Neural progenitor cell (in vitro differentiated cells): ENCODE results near the gene IPO7. TPM values are rescaled to one million over a fixed set of nuclear protein-coding genes. Genes with fewer than 3 reads are reported as not detected.

ENCODE experiments used
- DNase-seq: peaks from one replicate; pipeline ENCODE4 v3.0.0-alpha.2; 2016; ENCODE audit warnings: low spot score
- H2AFZ ChIP-seq: fragments of 200-600 bp; sonication (generic); replicated peaks from 2 replicates; pipeline ENCODE4 v1.6.1; 2016; ENCODE audit warnings: antibody characterized with exemption
- H3F3A ChIP-seq: fragments of 200-600 bp; sonication (generic); 2 replicates; pipeline ENCODE4 v1.6.1; 2016; ENCODE audit warnings: antibody characterized with exemption, low read depth
- H3K27ac ChIP-seq: fragments of 200-600 bp; sonication (generic); 2 replicates; pipeline ENCODE4 v1.5.1; 2016; ENCODE audit warnings: mild to moderate bottlenecking
- H3K27me3 ChIP-seq: fragments of 200-600 bp; sonication (generic); 2 replicates; pipeline ENCODE4 v1.6.1; 2016; ENCODE audit warnings: mild to moderate bottlenecking, moderate library complexity
- H3K36me3 ChIP-seq: fragments of 200-600 bp; sonication (generic); 2 replicates; pipeline ENCODE4 v1.5.1; 2016
- H3K4me1 ChIP-seq: fragments of 200-600 bp; sonication (generic); 2 replicates; pipeline ENCODE4 v1.6.1; 2016; ENCODE audit warnings: mixed run types
- H3K4me2 ChIP-seq: fragments of 200-600 bp; sonication (generic); 2 replicates; pipeline ENCODE4 v1.6.1; 2016
- H3K4me3 ChIP-seq: fragments of 200-600 bp; sonication (generic); 2 replicates; pipeline ENCODE4 v1.5.1; 2016
- H3K79me2 ChIP-seq: fragments of 200-600 bp; sonication (generic); 2 replicates; pipeline ENCODE4 v1.6.1; 2016; ENCODE audit warnings: low read depth
- H3K9ac ChIP-seq: fragments of 200-600 bp; sonication (generic); 2 replicates; pipeline ENCODE4 v1.6.1; 2016
- H3K9me3 ChIP-seq: fragments of 200-600 bp; sonication (generic); 2 replicates; pipeline ENCODE4 v1.5.1; 2016; ENCODE audit warnings: low read depth
- H4K20me1 ChIP-seq: fragments of 200-600 bp; sonication (generic); 2 replicates; pipeline ENCODE4 v1.6.1; 2016; ENCODE audit warnings: low read depth
- H3K27ac Mint-ChIP-seq: 3 replicates; pipeline ENCODE4 v1.8.0; 2021; ENCODE audit warnings: mixed read lengths
- H3K27me3 Mint-ChIP-seq: 2 replicates; pipeline ENCODE4 v1.8.0; 2022; ENCODE audit warnings: low read depth, mild to moderate bottlenecking, inconsistent platforms, moderate library complexity, mixed read lengths; ENCODE audit not compliant: insufficient read depth
- H3K36me3 Mint-ChIP-seq: 3 replicates; pipeline ENCODE4 v1.8.0; 2021; ENCODE audit warnings: mixed read lengths
- H3K4me1 Mint-ChIP-seq: 3 replicates; pipeline ENCODE4 v1.8.0; 2021; ENCODE audit warnings: mixed read lengths
- H3K4me3 Mint-ChIP-seq: 3 replicates; pipeline ENCODE4 v1.8.0; 2021; ENCODE audit warnings: mild to moderate bottlenecking, moderate library complexity, mixed read lengths
- H3K9me3 Mint-ChIP-seq: 3 replicates; pipeline ENCODE4 v1.8.0; 2020; ENCODE audit warnings: mixed read lengths
- EZH2 ChIP-seq: fragments of 200-600 bp; sonication (generic); IDR thresholded peaks from 2 replicates; pipeline ENCODE4 v1.6.1; 2017; ENCODE audit warnings: antibody characterized with exemption, mild to moderate bottlenecking, moderate library complexity
- EZH2phosphoT487 ChIP-seq: fragments of 200-600 bp; sonication (generic); IDR thresholded peaks from 2 replicates; pipeline ENCODE4 v1.6.1; 2017; ENCODE audit warnings: antibody characterized with exemption
- total RNA-seq: library from RNA; depleted of rRNA; stranded (reverse); fragments of >200 nt; gene quantifications from 2 replicates; pipeline ENCODE4 v1.2.3, GENCODE V29; 2015; ENCODE audit warnings: low replicate concordance
- TF ChIP-seq, protein P1 (sequence below): fragments of 200-600 bp; sonication (generic); IDR thresholded peaks from 2 replicates; pipeline ENCODE4 v1.5.1; 2017; ENCODE audit warnings: antibody characterized with exemption, mild to moderate bottlenecking

The IPO7 gene
- total RNA-seq, 1 donor from 2014 or later, result 231 TPM

DNA sequence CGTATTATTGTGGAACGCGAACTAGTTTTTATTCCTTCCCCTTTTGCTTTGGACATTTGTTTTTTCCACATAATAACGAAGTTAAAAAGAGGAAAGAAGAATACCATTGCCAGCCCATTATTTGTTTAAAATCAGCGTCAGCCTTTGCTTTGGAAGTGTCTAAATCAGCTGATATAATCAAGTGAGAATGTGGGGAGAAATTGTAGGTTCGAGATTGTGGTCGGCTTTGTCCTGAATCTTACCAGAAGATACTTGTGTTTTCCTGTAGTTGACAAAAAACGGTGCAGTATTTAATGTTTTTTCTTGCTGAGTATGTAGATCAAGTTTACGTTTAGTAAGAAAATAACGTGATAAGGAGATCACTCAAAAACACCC lies 77.3 kb downstream of the IPO7 start:
- TF ChIP-seq EZH2phosphoT487, result no peak
- no peak for TF ChIP-seq EZH2
- TF ChIP-seq, protein P1, sequence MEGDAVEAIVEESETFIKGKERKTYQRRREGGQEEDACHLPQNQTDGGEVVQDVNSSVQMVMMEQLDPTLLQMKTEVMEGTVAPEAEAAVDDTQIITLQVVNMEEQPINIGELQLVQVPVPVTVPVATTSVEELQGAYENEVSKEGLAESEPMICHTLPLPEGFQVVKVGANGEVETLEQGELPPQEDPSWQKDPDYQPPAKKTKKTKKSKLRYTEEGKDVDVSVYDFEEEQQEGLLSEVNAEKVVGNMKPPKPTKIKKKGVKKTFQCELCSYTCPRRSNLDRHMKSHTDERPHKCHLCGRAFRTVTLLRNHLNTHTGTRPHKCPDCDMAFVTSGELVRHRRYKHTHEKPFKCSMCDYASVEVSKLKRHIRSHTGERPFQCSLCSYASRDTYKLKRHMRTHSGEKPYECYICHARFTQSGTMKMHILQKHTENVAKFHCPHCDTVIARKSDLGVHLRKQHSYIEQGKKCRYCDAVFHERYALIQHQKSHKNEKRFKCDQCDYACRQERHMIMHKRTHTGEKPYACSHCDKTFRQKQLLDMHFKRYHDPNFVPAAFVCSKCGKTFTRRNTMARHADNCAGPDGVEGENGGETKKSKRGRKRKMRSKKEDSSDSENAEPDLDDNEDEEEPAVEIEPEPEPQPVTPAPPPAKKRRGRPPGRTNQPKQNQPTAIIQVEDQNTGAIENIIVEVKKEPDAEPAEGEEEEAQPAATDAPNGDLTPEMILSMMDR, result no peak
- H3K27me3 Mint-ChIP-seq, result no peaks in the 10 kb centered on the region
- H3K4me2 ChIP-seq, result peak overlapping the region; percentile 99
- H3K27me3 ChIP-seq, result no peaks in the 10 kb centered on the region
- peak overlapping the region; percentile 70 for H3K4me3 ChIP-seq
- peak overlapping the region; percentile 96 for H3K4me3 Mint-ChIP-seq
- peaks cover 29% of the 10 kb centered on the region for H3F3A ChIP-seq
- no peaks in the 10 kb centered on the region for H3K4me1 ChIP-seq
- H3K36me3 Mint-ChIP-seq, result peaks cover 14% of the 10 kb centered on the region
- H3K9me3 ChIP-seq, result no peaks in the 10 kb centered on the region
- H4K20me1 ChIP-seq, result peaks cover 6% of the 10 kb centered on the region
- peaks cover 77% of the 10 kb centered on the region for H3K79me2 ChIP-seq
- H3K9ac ChIP-seq, result peak overlapping the region; percentile 96
- no peaks in the 10 kb centered on the region for H3K36me3 ChIP-seq
- no peak overlapping the region for H2AFZ ChIP-seq
- H3K9me3 Mint-ChIP-seq, result peaks cover 2% of the 10 kb centered on the region
- peak overlapping the region; percentile 84 for H3K27ac Mint-ChIP-seq
- DNase-seq, result no peak
- H3K4me1 Mint-ChIP-seq, result peaks cover 16% of the 10 kb centered on the region
- peak overlapping the region; percentile 98 for H3K27ac ChIP-seq

DNA sequence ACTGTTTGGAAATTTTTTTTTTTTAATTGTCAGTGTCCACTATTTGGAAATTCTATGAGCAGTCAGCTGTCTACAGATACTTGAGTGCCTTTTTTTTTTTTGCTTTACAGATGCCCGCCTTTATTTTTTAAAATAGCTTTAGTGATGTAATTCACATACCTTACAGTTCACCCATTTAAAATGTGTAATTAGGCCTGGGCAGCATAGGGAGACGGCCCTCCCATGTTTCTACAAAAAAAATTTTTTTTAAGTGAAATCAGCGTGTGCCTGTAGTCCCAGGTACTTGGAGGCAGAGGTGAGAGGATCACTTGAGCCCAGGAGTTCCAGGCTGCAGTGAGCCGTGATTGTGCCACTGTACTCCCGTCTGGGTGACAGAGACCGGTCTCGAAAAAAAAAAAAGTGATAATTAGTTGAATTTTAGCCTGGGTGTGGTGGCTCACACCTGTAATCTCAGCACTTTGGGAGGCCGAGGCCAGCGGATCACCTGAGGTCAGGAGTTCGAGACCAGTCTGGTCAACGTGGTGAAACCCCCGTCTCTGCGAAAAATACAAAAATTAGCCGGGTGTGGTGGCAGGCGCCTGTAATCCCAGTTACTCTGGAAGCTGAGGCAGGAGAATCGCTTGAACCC lies 77.8 kb downstream of the IPO7 start:
- H3K27me3 ChIP-seq, result no peaks in the 10 kb centered on the region
- Mint-ChIP-seq H3K4me3 (peak overlapping the region; percentile 96), H3K36me3 (peaks cover 14% of the 10 kb centered on the region), H3K4me1 (peaks cover 16% of the 10 kb centered on the region), H3K27ac (peak overlapping the region; percentile 84), H3K9me3 (peaks cover 2% of the 10 kb centered on the region), H3K27me3 (no peaks in the 10 kb centered on the region)
- peak overlapping the region; percentile 99 for H3K4me2 ChIP-seq
- no peaks in the 10 kb centered on the region for H3K4me1 ChIP-seq
- peaks cover 82% of the 10 kb centered on the region for H3K79me2 ChIP-seq
- peak overlapping the region; percentile 70 for H3K4me3 ChIP-seq
- TF ChIP-seq EZH2 (no peak), EZH2phosphoT487 (no peak)
- TF ChIP-seq, protein P1, result no peak
- H3K36me3 ChIP-seq, result no peaks in the 10 kb centered on the region
- DNase-seq, result peak; percentile 4
- no peak overlapping the region for H2AFZ ChIP-seq
- peak overlapping the region; percentile 96 for H3K9ac ChIP-seq
- H4K20me1 ChIP-seq, result peaks cover 6% of the 10 kb centered on the region
- peaks cover 29% of the 10 kb centered on the region for H3F3A ChIP-seq
- no peaks in the 10 kb centered on the region for H3K9me3 ChIP-seq
- H3K27ac ChIP-seq, result no peak overlapping the region

- Histone ChIP-seq H3K9me3 (no peaks in the 10 kb centered on the region), H3K4me3 (no peak overlapping the region), H2AFZ (no peak overlapping the region), H4K20me1 (peaks cover 6% of the 10 kb centered on the region), H3K4me2 (peak overlapping the region; percentile 99), H3K36me3 (no peaks in the 10 kb centered on the region), H3F3A (peaks cover 29% of the 10 kb centered on the region), H3K27me3 (no peaks in the 10 kb centered on the region), H3K9ac (no peak overlapping the region), H3K27ac (no peak overlapping the region), H3K79me2 (peaks cover 89% of the 10 kb centered on the region), H3K4me1 (no peaks in the 10 kb centered on the region)
- Mint-ChIP-seq H3K9me3 (peaks cover 2% of the 10 kb centered on the region), H3K36me3 (peaks cover 15% of the 10 kb centered on the region), H3K27me3 (no peaks in the 10 kb centered on the region), H3K27ac (peak overlapping the region; percentile 35), H3K4me1 (peaks cover 16% of the 10 kb centered on the region), H3K4me3 (peak overlapping the region; percentile 80)
- DNase-seq, result no peak
- TF ChIP-seq, protein P1, result no peak
- TF ChIP-seq EZH2, result no peak
- no peak for TF ChIP-seq EZH2phosphoT487
These were observed 78.5 kb downstream of the IPO7 start for GRCh38 chr11:9462806-9463537.
